HepG2 (cell line): ENCODE measurements around the gene THADA. TPM values are rescaled to one million over a fixed set of nuclear protein-coding genes. Genes with fewer than 3 reads are reported as not detected.

Experiments
- CENPT ChIP-seq: sonication (generic); formaldehyde crosslinking; IDR thresholded peaks from 2 replicates; pipeline ENCODE4 v1.8.0; 2022; ENCODE audit warnings: low read depth, mild to moderate bottlenecking, moderate library complexity, missing genetic modification reagents
- KDM4B ChIP-seq: sonication (generic); formaldehyde crosslinking; IDR thresholded peaks from 2 replicates; pipeline ENCODE4 v1.4.0; 2020; ENCODE audit warnings: missing genetic modification reagents
- MIER3 ChIP-seq: IDR thresholded peaks from 2 replicates; pipeline ENCODE4 v1.6.1; 2016; ENCODE audit warnings: missing compliant biosample characterization, borderline replicate concordance
- NR2F1 ChIP-seq, 2 experiments: fragments of 450-650 bp in 1 of 2; formaldehyde crosslinking in 1 of 2; IDR thresholded peaks; 2 replicates each; pipeline versions ENCODE4 v1.5.0 to v1.6.1; 2016 to 2020; ENCODE audit warnings: mild to moderate bottlenecking in 1 of 2, missing compliant biosample characterization in 1 of 2, missing genetic modification reagents in 1 of 2, moderate library complexity in 1 of 2
- NR2F2 ChIP-seq: IDR thresholded peaks from 2 replicates; pipeline ENCODE4 v1.6.1; 2012; ENCODE audit warnings: low read depth, inconsistent platforms, borderline replicate concordance
- RBAK ChIP-seq: sonication (generic); formaldehyde crosslinking; IDR thresholded peaks from 2 replicates; pipeline ENCODE4 v1.5.1; 2020; ENCODE audit warnings: mild to moderate bottlenecking, missing genetic modification reagents
- RXRB ChIP-seq: IDR thresholded peaks from 2 replicates; pipeline ENCODE4 v1.6.1; 2016; ENCODE audit warnings: borderline replicate concordance, missing genetic modification reagents, missing compliant biosample characterization
- SOX13 ChIP-seq, 3 experiments: fragments of 450-650 bp in 1 of 3; sonication (generic) in 1 of 3; formaldehyde crosslinking in 1 of 3; IDR thresholded peaks in 2 of 3; conservative IDR thresholded peaks in 1 of 3; 2 replicates each; pipeline versions ENCODE4 v1.5.0 to v1.6.1; 2016 to 2020; ENCODE audit warnings: antibody characterized with exemption in 1 of 3, mild to moderate bottlenecking in 1 of 3, missing compliant biosample characterization in 1 of 3, missing genetic modification reagents in 1 of 3, moderate library complexity in 1 of 3
- ZKSCAN5 ChIP-seq: sonication (generic); formaldehyde crosslinking; IDR thresholded peaks from 2 replicates; pipeline ENCODE4 v1.5.1; 2020; ENCODE audit warnings: mild to moderate bottlenecking, missing genetic modification reagents
- ZNF205 ChIP-seq: IDR thresholded peaks from 2 replicates; pipeline ENCODE4 v1.6.1; 2018; ENCODE audit warnings: missing biosample characterization, missing genetic modification reagents
- ZNF3 ChIP-seq: IDR thresholded peaks from 2 replicates; pipeline ENCODE4 v1.7.0; 2017; ENCODE audit warnings: inconsistent platforms
- ZNF331 ChIP-seq: sonication (generic); formaldehyde crosslinking; IDR thresholded peaks from 2 replicates; pipeline ENCODE4 v1.4.0; 2020; ENCODE audit warnings: missing genetic modification reagents
- ZNF556 ChIP-seq: sonication (generic); formaldehyde crosslinking; IDR thresholded peaks from 2 replicates; pipeline ENCODE4 v1.4.0; 2020; ENCODE audit warnings: mild to moderate bottlenecking, missing genetic modification reagents, borderline replicate concordance
- ZNF747 ChIP-seq: sonication (generic); formaldehyde crosslinking; IDR thresholded peaks from 2 replicates; pipeline ENCODE4 v1.8.1; 2023; ENCODE audit warnings: missing genetic modification reagents, mild to moderate bottlenecking, borderline replicate concordance
- polyA plus RNA-seq, 8 experiments: library from polyadenylated mRNA; depleted of rRNA in 3 of 8; stranded (reverse) in 7 of 8; unstranded in 1 of 8; fragments of >200 nt; fragmentation: Illumina TruSeq in 4 of 8; extraction: Trizol in 4 of 8; gene quantifications; 2 replicates each; pipeline versions ENCODE4 v1.2.1 to v1.2.3, GENCODE V29; 2011 to 2016; ENCODE audit warnings: low read depth in 4 of 8, missing spikeins in 1 of 8, mixed read lengths in 1 of 8; ENCODE audit not compliant: insufficient read depth in 1 of 8
- total RNA-seq, 5 experiments: library from RNA; depleted of rRNA; stranded (reverse); fragments of >200 nt; fragmentation: Illumina TruSeq; extraction: Trizol; gene quantifications; 2 replicates each; pipeline ENCODE4 v1.2.3, GENCODE V29; 2016; ENCODE audit warnings: low read depth in 1 of 5
- TF ChIP-seq, protein P1 (sequence below): sonication (generic); formaldehyde crosslinking; IDR thresholded peaks from 2 replicates; pipeline ENCODE4 v1.5.0; 2020; ENCODE audit warnings: missing genetic modification reagents
- TF ChIP-seq, protein P2 (sequence below), 2 experiments: sonication (generic) in 1 of 2; formaldehyde crosslinking in 1 of 2; IDR thresholded peaks; 2 replicates each; pipeline versions ENCODE4 v1.4.0 to v1.6.1; 2016 to 2020; ENCODE audit warnings: borderline replicate concordance in 1 of 2, low read depth in 1 of 2, mild to moderate bottlenecking in 1 of 2, missing genetic modification reagents in 1 of 2
- TF ChIP-seq, protein P3 (sequence below): sonication (generic); formaldehyde crosslinking; IDR thresholded peaks from 2 replicates; pipeline ENCODE4 v1.8.1; 2023; ENCODE audit warnings: mild to moderate bottlenecking, moderate library complexity, missing genetic modification reagents
- TF ChIP-seq, protein P4 (sequence below): sonication (generic); formaldehyde crosslinking; IDR thresholded peaks from 2 replicates; pipeline ENCODE4 v1.4.0; 2020; ENCODE audit warnings: missing genetic modification reagents; ENCODE audit errors: not compliant biosample characterization
- TF ChIP-seq, protein P5 (sequence below): sonication (generic); formaldehyde crosslinking; IDR thresholded peaks from 2 replicates; pipeline ENCODE4 v1.5.0; 2020; ENCODE audit warnings: missing genetic modification reagents, mild to moderate bottlenecking, borderline replicate concordance

Gene THADA
- total and polyA plus RNA-seq, 2 of the 13 experiments (the other 11 are each of a cell fraction or from before 2014, with no cell fraction given): 12.7 to 21.7 TPM

DNA sequence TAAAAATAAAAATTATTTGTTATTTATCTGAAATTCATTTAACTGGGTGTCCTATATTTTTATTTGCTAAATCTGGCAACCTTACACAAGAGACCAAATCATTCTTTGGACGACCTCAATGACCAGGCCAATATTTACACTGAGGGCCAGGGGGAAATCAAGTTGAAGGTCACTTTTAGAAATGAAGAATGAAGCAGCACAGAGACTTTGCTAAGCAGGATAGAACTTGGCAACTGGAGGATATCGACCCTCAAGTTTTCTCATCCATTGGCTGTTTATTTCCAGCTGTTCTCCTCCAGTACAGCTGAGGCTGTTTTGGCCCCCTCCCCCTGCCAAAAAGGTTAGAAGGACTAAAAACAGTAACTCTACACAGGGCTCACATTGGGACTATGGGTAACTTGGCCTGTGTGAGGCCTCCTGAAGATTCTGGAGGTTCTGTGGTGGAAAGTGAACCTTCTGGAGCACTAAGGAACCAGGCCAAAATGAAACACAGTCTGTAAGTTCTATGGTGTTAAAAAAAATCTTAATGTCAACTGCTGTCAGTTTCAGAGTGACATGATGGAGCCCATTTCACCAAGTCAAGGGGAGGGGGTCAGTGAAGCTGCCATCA, 337.2 kb downstream of the THADA start (continued):
- TF ChIP-seq, protein P1, sequence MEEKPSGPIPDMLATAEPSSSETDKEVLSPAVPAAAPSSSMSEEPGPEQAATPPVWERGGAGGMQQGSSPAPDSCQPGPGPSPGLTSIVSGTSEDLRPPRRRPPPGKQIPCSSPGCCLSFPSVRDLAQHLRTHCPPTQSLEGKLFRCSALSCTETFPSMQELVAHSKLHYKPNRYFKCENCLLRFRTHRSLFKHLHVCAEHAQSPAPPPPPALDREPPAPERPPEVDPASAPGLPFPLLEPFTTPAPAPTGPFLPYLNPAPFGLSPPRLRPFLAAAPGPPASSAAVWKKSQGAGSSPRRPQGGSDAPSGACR (CRISPR knock-in tag): peak; percentile 78; the same call in 1 of the 2 replicates
- TF ChIP-seq KDM4B (CRISPR knock-in tag): peak; percentile 15; the same call in 1 of the 2 replicates
- TF ChIP-seq, protein P2, sequence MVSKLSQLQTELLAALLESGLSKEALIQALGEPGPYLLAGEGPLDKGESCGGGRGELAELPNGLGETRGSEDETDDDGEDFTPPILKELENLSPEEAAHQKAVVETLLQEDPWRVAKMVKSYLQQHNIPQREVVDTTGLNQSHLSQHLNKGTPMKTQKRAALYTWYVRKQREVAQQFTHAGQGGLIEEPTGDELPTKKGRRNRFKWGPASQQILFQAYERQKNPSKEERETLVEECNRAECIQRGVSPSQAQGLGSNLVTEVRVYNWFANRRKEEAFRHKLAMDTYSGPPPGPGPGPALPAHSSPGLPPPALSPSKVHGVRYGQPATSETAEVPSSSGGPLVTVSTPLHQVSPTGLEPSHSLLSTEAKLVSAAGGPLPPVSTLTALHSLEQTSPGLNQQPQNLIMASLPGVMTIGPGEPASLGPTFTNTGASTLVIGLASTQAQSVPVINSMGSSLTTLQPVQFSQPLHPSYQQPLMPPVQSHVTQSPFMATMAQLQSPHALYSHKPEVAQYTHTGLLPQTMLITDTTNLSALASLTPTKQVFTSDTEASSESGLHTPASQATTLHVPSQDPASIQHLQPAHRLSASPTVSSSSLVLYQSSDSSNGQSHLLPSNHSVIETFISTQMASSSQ (IDR thresholded peaks at IDR 0.05; ENCODE audit: low read depth): 0 out of 2 replicates have a peak, but pooled peaks have one; percentile 30
- TF ChIP-seq, protein P2 (CRISPR knock-in tag; IDR thresholded peaks at IDR 0.05; ENCODE audit: borderline replicate concordance): peak; percentile 39; the same call in 1 of the 2 replicates
- peak; percentile 57; the same call in 1 of the 2 replicates for TF ChIP-seq ZNF556
- TF ChIP-seq ZNF747: no peak
- TF ChIP-seq RBAK: no peak
- peak; percentile 76; the same call in 1 of the 2 replicates for TF ChIP-seq ZNF331 (CRISPR knock-in tag)
- TF ChIP-seq NR2F1 (CRISPR knock-in tag; IDR thresholded peaks at IDR 0.05): peak; percentile 93 to 95
- peak; percentile 97 for TF ChIP-seq RXRB
- TF ChIP-seq, protein P3, sequence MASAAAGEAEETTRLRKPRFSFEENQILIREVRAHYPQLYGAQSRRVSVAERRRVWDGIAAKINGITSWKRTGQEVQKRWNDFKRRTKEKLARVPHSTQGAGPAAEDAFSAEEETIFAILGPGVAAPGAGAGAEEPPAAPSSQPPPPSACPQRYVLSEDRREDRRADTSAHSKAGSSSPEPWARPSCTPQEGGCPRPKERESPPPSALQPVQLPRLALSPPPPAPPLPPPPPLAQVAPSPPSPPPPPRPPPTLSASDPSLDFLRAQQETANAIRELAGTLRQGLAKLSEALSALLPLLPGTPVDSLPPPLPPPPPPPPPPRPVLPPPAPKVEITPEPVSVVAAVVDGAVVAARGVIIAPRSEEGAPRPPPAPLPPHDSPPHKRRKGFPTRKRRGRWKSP (CRISPR knock-in tag): 0 out of 2 replicates have a peak, but pooled peaks have one; percentile 18
- TF ChIP-seq, protein P4, sequence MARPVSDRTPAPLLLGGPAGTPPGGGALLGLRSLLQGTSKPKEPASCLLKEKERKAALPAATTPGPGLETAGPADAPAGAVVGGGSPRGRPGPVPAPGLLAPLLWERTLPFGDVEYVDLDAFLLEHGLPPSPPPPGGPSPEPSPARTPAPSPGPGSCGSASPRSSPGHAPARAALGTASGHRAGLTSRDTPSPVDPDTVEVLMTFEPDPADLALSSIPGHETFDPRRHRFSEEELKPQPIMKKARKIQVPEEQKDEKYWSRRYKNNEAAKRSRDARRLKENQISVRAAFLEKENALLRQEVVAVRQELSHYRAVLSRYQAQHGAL (CRISPR knock-in tag): no peak
- TF ChIP-seq ZNF3 (CRISPR knock-in tag): no peak
- 0 out of 2 replicates have a peak, but pooled peaks have one; percentile 37 for TF ChIP-seq SOX13 (IDR thresholded peaks at IDR 0.05)
- peak in 1 of 2 experiments; percentile 88; a peak in 2 of 4 replicates for TF ChIP-seq SOX13 (CRISPR knock-in tag; conservative IDR thresholded peaks at IDR 0.05 in 1 of 2, IDR thresholded peaks at IDR 0.05 in 1 of 2)
- TF ChIP-seq, protein P5, sequence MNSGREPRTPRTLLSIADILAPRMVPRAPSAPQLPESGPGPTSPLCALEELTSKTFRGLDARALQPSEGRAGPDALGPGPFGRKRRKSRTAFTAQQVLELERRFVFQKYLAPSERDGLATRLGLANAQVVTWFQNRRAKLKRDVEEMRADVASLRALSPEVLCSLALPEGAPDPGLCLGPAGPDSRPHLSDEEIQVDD: no peak
- TF ChIP-seq CENPT: no peak
- TF ChIP-seq ZKSCAN5: no peak
- peak; percentile 97 for TF ChIP-seq NR2F2
- TF ChIP-seq MIER3 (CRISPR knock-in tag): peak; percentile 92; the same call in 1 of the 2 replicates
- TF ChIP-seq ZNF205 (CRISPR knock-in tag): peak; percentile 77; the same call in 1 of the 2 replicates
